SK-N-SH treated with all-trans-retinoic acid at 6 μM for 48 hours (cell line): ENCODE results near the gene TRMT112.

ENCODE experiments used
- ATAC-seq: fragments of 200-7000 bp; cut with Tn5 transposase; 3 replicates; pipeline ENCODE4 v1.9.1; 2020; ENCODE audit warnings: mild to moderate bottlenecking, moderate library complexity
- ARNTL ChIP-seq: fragments of 450-650 bp; formaldehyde crosslinking; IDR thresholded peaks from 2 replicates; pipeline ENCODE4 v1.5.0; 2020; ENCODE audit warnings: low read depth, mild to moderate bottlenecking, moderate library complexity, borderline replicate concordance
- BACH2 ChIP-seq: fragments of 250-450 bp; sonication (Bioruptor Pico); IDR thresholded peaks from 2 replicates; pipeline ENCODE4 v1.9.0; 2021; ENCODE audit warnings: mild to moderate bottlenecking, borderline replicate concordance
- CREB5 ChIP-seq: fragments of 250-450 bp; sonication (Bioruptor Pico); IDR thresholded peaks from 2 replicates; pipeline ENCODE4 v1.5.1; 2020; ENCODE audit warnings: low read depth, mild to moderate bottlenecking, moderate library complexity
- CSDC2 ChIP-seq: fragments of 250-450 bp; sonication (Bioruptor Pico); IDR thresholded peaks from 2 replicates; pipeline ENCODE4 v1.5.0; 2020; ENCODE audit warnings: mild to moderate bottlenecking, moderate library complexity
- CSRNP3 ChIP-seq: fragments of 250-450 bp; sonication (Bioruptor Pico); IDR thresholded peaks from 2 replicates; pipeline ENCODE4 v1.5.1; 2021; ENCODE audit warnings: mild to moderate bottlenecking, moderate library complexity
- ESRRG ChIP-seq: fragments of 250-450 bp; sonication (Bioruptor Pico); IDR thresholded peaks from 2 replicates; pipeline ENCODE4 v1.6.1; 2021; ENCODE audit warnings: mild to moderate bottlenecking
- ISL1 ChIP-seq: fragments of 250-450 bp; sonication (Bioruptor Pico); IDR thresholded peaks from 2 replicates; pipeline ENCODE4 v2.1.2; 2022; ENCODE audit warnings: mild to moderate bottlenecking, moderate library complexity
- OSR1 ChIP-seq: fragments of 250-450 bp; sonication (Bioruptor Pico); IDR thresholded peaks from 2 replicates; pipeline ENCODE4 v1.8.0; 2022; ENCODE audit warnings: moderate library complexity, mild to moderate bottlenecking, inconsistent platforms
- PATZ1 ChIP-seq: fragments of 250-450 bp; sonication (Bioruptor Pico); IDR thresholded peaks from 2 replicates; pipeline ENCODE4 v1.8.0; 2020; ENCODE audit warnings: mild to moderate bottlenecking, moderate library complexity, borderline replicate concordance
- POU6F1 ChIP-seq: fragments of 250-450 bp; sonication (Bioruptor Pico); IDR thresholded peaks from 2 replicates; pipeline ENCODE4 v1.8.0; 2021; ENCODE audit warnings: low read depth, mild to moderate bottlenecking, moderate library complexity, borderline replicate concordance
- PPARA ChIP-seq: fragments of 250-450 bp; sonication (Bioruptor Pico); IDR thresholded peaks from 2 replicates; pipeline ENCODE4 v1.5.0; 2020; ENCODE audit warnings: mild to moderate bottlenecking, borderline replicate concordance
- RARB ChIP-seq: fragments of 250-450 bp; sonication (Bioruptor Pico); IDR thresholded peaks from 2 replicates; pipeline ENCODE4 v1.8.0; 2021; ENCODE audit warnings: mild to moderate bottlenecking, moderate library complexity
- SNAI2 ChIP-seq: fragments of 250-450 bp; sonication (Bioruptor Pico); IDR thresholded peaks from 2 replicates; pipeline ENCODE4 v1.5.0; 2020; ENCODE audit warnings: mild to moderate bottlenecking, moderate library complexity
- TCF4 ChIP-seq: fragments of 250-450 bp; sonication (Bioruptor Pico); IDR thresholded peaks from 2 replicates; pipeline ENCODE4 v1.8.0; 2021; ENCODE audit warnings: mild to moderate bottlenecking, moderate library complexity, borderline replicate concordance
- TOX ChIP-seq: fragments of 250-450 bp; sonication (Bioruptor Pico); IDR thresholded peaks from 2 replicates; pipeline ENCODE4 v1.8.0; 2021; ENCODE audit warnings: mild to moderate bottlenecking, moderate library complexity, borderline replicate concordance
- TSHZ2 ChIP-seq: fragments of 250-450 bp; sonication (Bioruptor Pico); IDR thresholded peaks from 2 replicates; pipeline ENCODE4 v1.5.0; 2020; ENCODE audit warnings: mild to moderate bottlenecking, moderate library complexity
- ZC3H10 ChIP-seq: fragments of 250-450 bp; sonication (Bioruptor Pico); IDR thresholded peaks from 2 replicates; pipeline ENCODE4 v1.5.1; 2021; ENCODE audit warnings: mild to moderate bottlenecking, moderate library complexity
- ZNF70 ChIP-seq: fragments of 450-650 bp; formaldehyde crosslinking; IDR thresholded peaks from 2 replicates; pipeline ENCODE4 v1.5.0; 2020; ENCODE audit warnings: mild to moderate bottlenecking, moderate library complexity
- ZNF8 ChIP-seq: fragments of 450-650 bp; formaldehyde crosslinking; IDR thresholded peaks from 2 replicates; pipeline ENCODE4 v1.5.0; 2020; ENCODE audit warnings: mild to moderate bottlenecking, moderate library complexity

Gene TRMT112

GRCh38 chr11:64317325-64317960 lies at the start of gene TRMT112:
TSS of gene TRMT112 (minus strand) at chr11:64317559. CDS start at chr11:64317526, 33 bp downstream.
- ATAC-seq: peak; percentile 89
- TF ChIP-seq ZNF8 (CRISPR knock-in tag) (no peak), ESRRG (CRISPR knock-in tag) (no peak), CSRNP3 (CRISPR knock-in tag) (no peak), SNAI2 (no peak), RARB (CRISPR knock-in tag) (no peak), CREB5 (CRISPR knock-in tag) (no peak), OSR1 (CRISPR knock-in tag) (no peak), POU6F1 (no peak), TSHZ2 (CRISPR knock-in tag) (no peak)
- TF ChIP-seq, all 23 proteins: peak for 0

GRCh38 chr11:64366751-64367150 lies 49.4 kb upstream of the TRMT112 start:
- no peak for ATAC-seq

More at GRCh38 chr11:64366751-64367150, 49.4 kb upstream of the TRMT112 start:
- no peak for TF ChIP-seq RARB (CRISPR knock-in tag)
- TF ChIP-seq SNAI2: no peak
- no peak for TF ChIP-seq ZNF70
- TF ChIP-seq TOX: no peak
- TF ChIP-seq OSR1 (CRISPR knock-in tag): no peak
- TF ChIP-seq TCF4 (CRISPR knock-in tag): no peak
- TF ChIP-seq PATZ1 (CRISPR knock-in tag): no peak
- TF ChIP-seq CREB5 (CRISPR knock-in tag): no peak
- no peak for TF ChIP-seq PPARA (CRISPR knock-in tag)
- TF ChIP-seq TSHZ2 (CRISPR knock-in tag): no peak
- TF ChIP-seq ISL1: no peak
- TF ChIP-seq POU6F1: no peak
- TF ChIP-seq ZC3H10 (CRISPR knock-in tag): no peak
- TF ChIP-seq BACH2 (CRISPR knock-in tag): no peak
- TF ChIP-seq CSDC2 (CRISPR knock-in tag): no peak
- TF ChIP-seq CSRNP3 (CRISPR knock-in tag): no peak
- TF ChIP-seq ZNF8 (CRISPR knock-in tag): no peak
- TF ChIP-seq ESRRG (CRISPR knock-in tag): no peak
- no peak for TF ChIP-seq ARNTL (CRISPR knock-in tag)
